ENCODE data around the gene ATP2B3.

DNA sequence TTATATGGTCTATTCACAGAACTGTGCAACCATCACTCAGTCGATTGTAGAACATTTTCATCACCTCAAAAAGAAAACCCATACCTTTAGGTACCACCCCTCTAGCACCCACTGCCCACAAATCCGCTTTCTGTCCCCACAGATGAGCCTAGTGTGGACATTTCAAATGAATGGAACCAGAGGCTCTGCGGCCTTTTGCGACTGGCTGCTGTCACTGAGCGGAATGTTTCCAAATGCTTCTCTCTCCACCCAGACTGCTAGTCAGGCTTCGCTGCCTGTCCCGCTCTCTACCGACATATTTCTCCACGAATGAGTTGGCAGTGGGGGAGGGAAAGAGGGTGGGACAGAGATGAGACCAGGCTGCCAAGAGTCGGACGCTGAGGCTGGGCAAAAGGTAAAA is 24.4 kb upstream of the ATP2B3 start:
- TF ChIP-seq POLR2AphosphoS5 (IDR thresholded peaks at IDR 0.05; ENCODE audit: low read depth) (no peak), EZH2 (IDR thresholded peaks at IDR 0.05; ENCODE audit: low read depth, unreplicated experiment) (no peak), EZH2phosphoT487 (IDR thresholded peaks at IDR 0.05; ENCODE audit: unreplicated experiment) (no peak), CREB1 (CRISPR knock-in tag; IDR thresholded peaks at IDR 0.05; ENCODE audit: low read depth) (no peak)
- TF ChIP-seq, protein P1, sequence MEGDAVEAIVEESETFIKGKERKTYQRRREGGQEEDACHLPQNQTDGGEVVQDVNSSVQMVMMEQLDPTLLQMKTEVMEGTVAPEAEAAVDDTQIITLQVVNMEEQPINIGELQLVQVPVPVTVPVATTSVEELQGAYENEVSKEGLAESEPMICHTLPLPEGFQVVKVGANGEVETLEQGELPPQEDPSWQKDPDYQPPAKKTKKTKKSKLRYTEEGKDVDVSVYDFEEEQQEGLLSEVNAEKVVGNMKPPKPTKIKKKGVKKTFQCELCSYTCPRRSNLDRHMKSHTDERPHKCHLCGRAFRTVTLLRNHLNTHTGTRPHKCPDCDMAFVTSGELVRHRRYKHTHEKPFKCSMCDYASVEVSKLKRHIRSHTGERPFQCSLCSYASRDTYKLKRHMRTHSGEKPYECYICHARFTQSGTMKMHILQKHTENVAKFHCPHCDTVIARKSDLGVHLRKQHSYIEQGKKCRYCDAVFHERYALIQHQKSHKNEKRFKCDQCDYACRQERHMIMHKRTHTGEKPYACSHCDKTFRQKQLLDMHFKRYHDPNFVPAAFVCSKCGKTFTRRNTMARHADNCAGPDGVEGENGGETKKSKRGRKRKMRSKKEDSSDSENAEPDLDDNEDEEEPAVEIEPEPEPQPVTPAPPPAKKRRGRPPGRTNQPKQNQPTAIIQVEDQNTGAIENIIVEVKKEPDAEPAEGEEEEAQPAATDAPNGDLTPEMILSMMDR (conservative IDR thresholded peaks at IDR 0.05; ENCODE audit: low read depth in 2 of 2), result no peak
- TF ChIP-seq, protein P2, sequence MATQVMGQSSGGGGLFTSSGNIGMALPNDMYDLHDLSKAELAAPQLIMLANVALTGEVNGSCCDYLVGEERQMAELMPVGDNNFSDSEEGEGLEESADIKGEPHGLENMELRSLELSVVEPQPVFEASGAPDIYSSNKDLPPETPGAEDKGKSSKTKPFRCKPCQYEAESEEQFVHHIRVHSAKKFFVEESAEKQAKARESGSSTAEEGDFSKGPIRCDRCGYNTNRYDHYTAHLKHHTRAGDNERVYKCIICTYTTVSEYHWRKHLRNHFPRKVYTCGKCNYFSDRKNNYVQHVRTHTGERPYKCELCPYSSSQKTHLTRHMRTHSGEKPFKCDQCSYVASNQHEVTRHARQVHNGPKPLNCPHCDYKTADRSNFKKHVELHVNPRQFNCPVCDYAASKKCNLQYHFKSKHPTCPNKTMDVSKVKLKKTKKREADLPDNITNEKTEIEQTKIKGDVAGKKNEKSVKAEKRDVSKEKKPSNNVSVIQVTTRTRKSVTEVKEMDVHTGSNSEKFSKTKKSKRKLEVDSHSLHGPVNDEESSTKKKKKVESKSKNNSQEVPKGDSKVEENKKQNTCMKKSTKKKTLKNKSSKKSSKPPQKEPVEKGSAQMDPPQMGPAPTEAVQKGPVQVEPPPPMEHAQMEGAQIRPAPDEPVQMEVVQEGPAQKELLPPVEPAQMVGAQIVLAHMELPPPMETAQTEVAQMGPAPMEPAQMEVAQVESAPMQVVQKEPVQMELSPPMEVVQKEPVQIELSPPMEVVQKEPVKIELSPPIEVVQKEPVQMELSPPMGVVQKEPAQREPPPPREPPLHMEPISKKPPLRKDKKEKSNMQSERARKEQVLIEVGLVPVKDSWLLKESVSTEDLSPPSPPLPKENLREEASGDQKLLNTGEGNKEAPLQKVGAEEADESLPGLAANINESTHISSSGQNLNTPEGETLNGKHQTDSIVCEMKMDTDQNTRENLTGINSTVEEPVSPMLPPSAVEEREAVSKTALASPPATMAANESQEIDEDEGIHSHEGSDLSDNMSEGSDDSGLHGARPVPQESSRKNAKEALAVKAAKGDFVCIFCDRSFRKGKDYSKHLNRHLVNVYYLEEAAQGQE (IDR thresholded peaks at IDR 0.05; ENCODE audit: unreplicated experiment), result no peak
- TF ChIP-seq, protein P3, sequence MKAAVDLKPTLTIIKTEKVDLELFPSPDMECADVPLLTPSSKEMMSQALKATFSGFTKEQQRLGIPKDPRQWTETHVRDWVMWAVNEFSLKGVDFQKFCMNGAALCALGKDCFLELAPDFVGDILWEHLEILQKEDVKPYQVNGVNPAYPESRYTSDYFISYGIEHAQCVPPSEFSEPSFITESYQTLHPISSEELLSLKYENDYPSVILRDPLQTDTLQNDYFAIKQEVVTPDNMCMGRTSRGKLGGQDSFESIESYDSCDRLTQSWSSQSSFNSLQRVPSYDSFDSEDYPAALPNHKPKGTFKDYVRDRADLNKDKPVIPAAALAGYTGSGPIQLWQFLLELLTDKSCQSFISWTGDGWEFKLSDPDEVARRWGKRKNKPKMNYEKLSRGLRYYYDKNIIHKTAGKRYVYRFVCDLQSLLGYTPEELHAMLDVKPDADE (IDR thresholded peaks at IDR 0.05), result no peak

All from GM23338 (cell line).